WTC11 (cell line): Measurements from ENCODE around the gene FAM187B.

Source experiments
- CREB1 ChIP-seq: sonication (generic); formaldehyde crosslinking; IDR thresholded peaks from 2 replicates; pipeline ENCODE4 v1.8.0; 2023; ENCODE audit warnings: mild to moderate bottlenecking, missing genetic modification reagents
- IRF2 ChIP-seq: sonication (generic); formaldehyde crosslinking; IDR thresholded peaks from 2 replicates; pipeline ENCODE4 v1.8.0; 2022; ENCODE audit warnings: low read depth, missing genetic modification reagents, borderline replicate concordance
- RELA ChIP-seq: sonication (generic); formaldehyde crosslinking; IDR thresholded peaks from 2 replicates; pipeline ENCODE4 v1.8.1; 2022; ENCODE audit warnings: missing genetic modification reagents, mild to moderate bottlenecking, borderline replicate concordance
- SMAD3 ChIP-seq: sonication (generic); formaldehyde crosslinking; IDR thresholded peaks from 2 replicates; pipeline ENCODE4 v1.8.0; 2022; ENCODE audit warnings: missing genetic modification reagents, mild to moderate bottlenecking, borderline replicate concordance
- SP1 ChIP-seq: sonication (generic); formaldehyde crosslinking; conservative IDR thresholded peaks from 2 replicates; pipeline ENCODE4 v1.8.1; 2022; ENCODE audit warnings: missing genetic modification reagents
- TEAD1 ChIP-seq: sonication (generic); formaldehyde crosslinking; IDR thresholded peaks from 2 replicates; pipeline ENCODE4 v1.8.0; 2022; ENCODE audit warnings: mild to moderate bottlenecking, missing genetic modification reagents
- TEAD4 ChIP-seq: sonication (generic); formaldehyde crosslinking; IDR thresholded peaks from 2 replicates; pipeline ENCODE4 v1.8.0; 2022; ENCODE audit warnings: mild to moderate bottlenecking, missing genetic modification reagents
- ZNF423 ChIP-seq: fragments of 250-450 bp; sonication (Bioruptor Pico); IDR thresholded peaks from 2 replicates; pipeline ENCODE4 v2.1.2; 2022; ENCODE audit warnings: mild to moderate bottlenecking, moderate library complexity
- TF ChIP-seq, protein P1 (sequence below): fragments of 200-600 bp; IDR thresholded peaks from 2 replicates; pipeline ENCODE4 v1.8.0; 2022; ENCODE audit warnings: antibody characterized with exemption
- TF ChIP-seq, protein P2 (sequence below): sonication (generic); formaldehyde crosslinking; IDR thresholded peaks from 2 replicates; pipeline ENCODE4 v1.8.1; 2023; ENCODE audit warnings: mild to moderate bottlenecking, missing genetic modification reagents, moderate library complexity
- TF ChIP-seq, protein P3 (sequence below): sonication (generic); formaldehyde crosslinking; IDR thresholded peaks from 2 replicates; pipeline ENCODE4 v1.8.1; 2023; ENCODE audit warnings: mild to moderate bottlenecking, moderate library complexity, missing genetic modification reagents
- TF ChIP-seq, protein P4 (sequence below): sonication (generic); formaldehyde crosslinking; IDR thresholded peaks from 2 replicates; pipeline ENCODE4 v1.8.0; 2022; ENCODE audit warnings: mild to moderate bottlenecking, missing genetic modification reagents
- TF ChIP-seq, protein P5 (sequence below): sonication (generic); formaldehyde crosslinking; IDR thresholded peaks from 2 replicates; pipeline ENCODE4 v1.8.0; 2022; ENCODE audit warnings: mild to moderate bottlenecking, missing genetic modification reagents
- TF ChIP-seq, protein P6 (sequence below): sonication (generic); formaldehyde crosslinking; IDR thresholded peaks from 2 replicates; pipeline ENCODE4 v1.8.0; 2022; ENCODE audit warnings: mild to moderate bottlenecking, missing genetic modification reagents

DNA sequence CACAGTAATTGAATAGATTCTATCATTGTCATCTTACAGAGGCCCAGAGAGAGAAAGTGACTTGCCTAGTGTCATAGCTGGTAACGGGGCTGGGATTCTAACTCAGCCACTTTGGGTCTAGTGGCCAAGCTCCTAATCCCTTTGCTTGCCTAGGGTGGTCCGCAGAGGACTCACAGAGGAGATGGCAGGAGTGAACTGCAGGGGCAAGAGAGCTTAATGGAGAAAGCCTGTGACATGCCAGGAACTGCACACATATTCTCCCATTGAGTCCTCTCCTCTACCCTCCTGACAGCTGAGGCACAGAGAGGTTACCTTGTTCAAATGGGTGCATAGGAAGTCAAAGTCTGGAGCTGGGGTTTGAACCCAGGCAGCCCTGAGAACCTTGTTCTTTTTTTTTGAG lies 22.9 kb upstream of the FAM187B start:
- TF ChIP-seq IRF2 (CRISPR knock-in tag) (no peak), TEAD4 (no peak), TEAD1 (CRISPR knock-in tag) (no peak), RELA (no peak), CREB1 (CRISPR knock-in tag) (no peak), SP1 (CRISPR knock-in tag) (no peak), ZNF423 (CRISPR knock-in tag) (no peak), SMAD3 (CRISPR knock-in tag) (no peak)
- TF ChIP-seq, protein P1, sequence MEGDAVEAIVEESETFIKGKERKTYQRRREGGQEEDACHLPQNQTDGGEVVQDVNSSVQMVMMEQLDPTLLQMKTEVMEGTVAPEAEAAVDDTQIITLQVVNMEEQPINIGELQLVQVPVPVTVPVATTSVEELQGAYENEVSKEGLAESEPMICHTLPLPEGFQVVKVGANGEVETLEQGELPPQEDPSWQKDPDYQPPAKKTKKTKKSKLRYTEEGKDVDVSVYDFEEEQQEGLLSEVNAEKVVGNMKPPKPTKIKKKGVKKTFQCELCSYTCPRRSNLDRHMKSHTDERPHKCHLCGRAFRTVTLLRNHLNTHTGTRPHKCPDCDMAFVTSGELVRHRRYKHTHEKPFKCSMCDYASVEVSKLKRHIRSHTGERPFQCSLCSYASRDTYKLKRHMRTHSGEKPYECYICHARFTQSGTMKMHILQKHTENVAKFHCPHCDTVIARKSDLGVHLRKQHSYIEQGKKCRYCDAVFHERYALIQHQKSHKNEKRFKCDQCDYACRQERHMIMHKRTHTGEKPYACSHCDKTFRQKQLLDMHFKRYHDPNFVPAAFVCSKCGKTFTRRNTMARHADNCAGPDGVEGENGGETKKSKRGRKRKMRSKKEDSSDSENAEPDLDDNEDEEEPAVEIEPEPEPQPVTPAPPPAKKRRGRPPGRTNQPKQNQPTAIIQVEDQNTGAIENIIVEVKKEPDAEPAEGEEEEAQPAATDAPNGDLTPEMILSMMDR = no peak
- TF ChIP-seq, protein P2, sequence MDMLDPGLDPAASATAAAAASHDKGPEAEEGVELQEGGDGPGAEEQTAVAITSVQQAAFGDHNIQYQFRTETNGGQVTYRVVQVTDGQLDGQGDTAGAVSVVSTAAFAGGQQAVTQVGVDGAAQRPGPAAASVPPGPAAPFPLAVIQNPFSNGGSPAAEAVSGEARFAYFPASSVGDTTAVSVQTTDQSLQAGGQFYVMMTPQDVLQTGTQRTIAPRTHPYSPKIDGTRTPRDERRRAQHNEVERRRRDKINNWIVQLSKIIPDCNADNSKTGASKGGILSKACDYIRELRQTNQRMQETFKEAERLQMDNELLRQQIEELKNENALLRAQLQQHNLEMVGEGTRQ = no peak
- TF ChIP-seq, protein P3, sequence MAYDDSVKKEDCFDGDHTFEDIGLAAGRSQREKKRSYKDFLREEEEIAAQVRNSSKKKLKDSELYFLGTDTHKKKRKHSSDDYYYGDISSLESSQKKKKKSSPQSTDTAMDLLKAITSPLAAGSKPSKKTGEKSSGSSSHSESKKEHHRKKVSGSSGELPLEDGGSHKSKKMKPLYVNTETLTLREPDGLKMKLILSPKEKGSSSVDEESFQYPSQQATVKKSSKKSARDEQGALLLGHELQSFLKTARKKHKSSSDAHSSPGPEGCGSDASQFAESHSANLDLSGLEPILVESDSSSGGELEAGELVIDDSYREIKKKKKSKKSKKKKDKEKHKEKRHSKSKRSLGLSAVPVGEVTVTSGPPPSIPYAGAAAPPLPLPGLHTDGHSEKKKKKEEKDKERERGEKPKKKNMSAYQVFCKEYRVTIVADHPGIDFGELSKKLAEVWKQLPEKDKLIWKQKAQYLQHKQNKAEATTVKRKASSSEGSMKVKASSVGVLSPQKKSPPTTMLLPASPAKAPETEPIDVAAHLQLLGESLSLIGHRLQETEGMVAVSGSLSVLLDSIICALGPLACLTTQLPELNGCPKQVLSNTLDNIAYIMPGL (CRISPR knock-in tag) = no peak
- TF ChIP-seq, protein P4, sequence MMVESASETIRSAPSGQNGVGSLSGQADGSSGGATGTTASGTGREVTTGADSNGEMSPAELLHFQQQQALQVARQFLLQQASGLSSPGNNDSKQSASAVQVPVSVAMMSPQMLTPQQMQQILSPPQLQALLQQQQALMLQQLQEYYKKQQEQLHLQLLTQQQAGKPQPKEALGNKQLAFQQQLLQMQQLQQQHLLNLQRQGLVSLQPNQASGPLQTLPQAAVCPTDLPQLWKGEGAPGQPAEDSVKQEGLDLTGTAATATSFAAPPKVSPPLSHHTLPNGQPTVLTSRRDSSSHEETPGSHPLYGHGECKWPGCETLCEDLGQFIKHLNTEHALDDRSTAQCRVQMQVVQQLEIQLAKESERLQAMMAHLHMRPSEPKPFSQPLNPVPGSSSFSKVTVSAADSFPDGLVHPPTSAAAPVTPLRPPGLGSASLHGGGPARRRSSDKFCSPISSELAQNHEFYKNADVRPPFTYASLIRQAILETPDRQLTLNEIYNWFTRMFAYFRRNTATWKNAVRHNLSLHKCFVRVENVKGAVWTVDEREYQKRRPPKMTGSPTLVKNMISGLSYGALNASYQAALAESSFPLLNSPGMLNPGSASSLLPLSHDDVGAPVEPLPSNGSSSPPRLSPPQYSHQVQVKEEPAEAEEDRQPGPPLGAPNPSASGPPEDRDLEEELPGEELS = no peak
- TF ChIP-seq, protein P5, sequence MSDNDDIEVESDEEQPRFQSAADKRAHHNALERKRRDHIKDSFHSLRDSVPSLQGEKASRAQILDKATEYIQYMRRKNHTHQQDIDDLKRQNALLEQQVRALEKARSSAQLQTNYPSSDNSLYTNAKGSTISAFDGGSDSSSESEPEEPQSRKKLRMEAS (CRISPR knock-in tag) = no peak
- TF ChIP-seq, protein P6, sequence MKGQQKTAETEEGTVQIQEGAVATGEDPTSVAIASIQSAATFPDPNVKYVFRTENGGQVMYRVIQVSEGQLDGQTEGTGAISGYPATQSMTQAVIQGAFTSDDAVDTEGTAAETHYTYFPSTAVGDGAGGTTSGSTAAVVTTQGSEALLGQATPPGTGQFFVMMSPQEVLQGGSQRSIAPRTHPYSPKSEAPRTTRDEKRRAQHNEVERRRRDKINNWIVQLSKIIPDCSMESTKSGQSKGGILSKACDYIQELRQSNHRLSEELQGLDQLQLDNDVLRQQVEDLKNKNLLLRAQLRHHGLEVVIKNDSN (CRISPR knock-in tag) = no peak
